HG02623 (cell line): ENCODE measurements around the gene ABCA3.
"Not testable (repeated sequence)": the region's sequence is repeated elsewhere in the genome, so short reads cannot be mapped to it uniquely, and the experiment has no call there.

Experiments
- ATAC-seq: cut with Tn5 transposase; IDR thresholded peaks from one replicate; pipeline ENCODE4 v1.9.1; 2021; ENCODE audit warnings: moderate library complexity; ENCODE audit not compliant: unreplicated experiment

The ABCA3 gene

GRCh38 chr16:2340564-2341455 is at the start of gene ABCA3:
ABCA3 (minus strand) TSS chr16:2340728; CDS start chr16:2326466, 14,262 bp downstream.
- peak; percentile 78 for ATAC-seq

- ATAC-seq = no peak
Measured at GRCh38 chr16:2388875-2389433, 48.4 kb upstream of the ABCA3 start.

- ATAC-seq = no peak
Measured at GRCh38 chr16:2388139-2388874, 47.8 kb upstream of the ABCA3 start.

- no peak for ATAC-seq
Measured at GRCh38 chr16:2386990-2387389, 46.5 kb upstream of the ABCA3 start.

- ATAC-seq = not testable (repeated sequence)
Measured at GRCh38 chr16:2385982-2386381, 45.5 kb upstream of the ABCA3 start.

GRCh38 chr16:2385190-2385836 is 44.8 kb upstream of the ABCA3 start:
- no peak for ATAC-seq

- ATAC-seq = no peak
Measured at GRCh38 chr16:2384426-2384825, 43.9 kb upstream of the ABCA3 start.

GRCh38 chr16:2383501-2383900 is 43.0 kb upstream of the ABCA3 start:
- no peak for ATAC-seq

GRCh38 chr16:2374644-2375043 is 34.1 kb upstream of the ABCA3 start:
- ATAC-seq = no peak

- no peak for ATAC-seq
Measured at GRCh38 chr16:2373176-2373575, 32.6 kb upstream of the ABCA3 start.

- ATAC-seq = no peak
Measured at GRCh38 chr16:2372684-2373083, 32.2 kb upstream of the ABCA3 start.

- no peak for ATAC-seq
Measured at GRCh38 chr16:2371421-2371820, 30.9 kb upstream of the ABCA3 start.

- ATAC-seq = no peak
Measured at GRCh38 chr16:2370721-2371120, 30.2 kb upstream of the ABCA3 start.

GRCh38 chr16:2366660-2367309 is 26.3 kb upstream of the ABCA3 start:
- ATAC-seq = no peak

- ATAC-seq = no peak
Measured at GRCh38 chr16:2365397-2366294, 25.1 kb upstream of the ABCA3 start.

- ATAC-seq = no peak
Measured at GRCh38 chr16:2364638-2365210, 24.2 kb upstream of the ABCA3 start.

GRCh38 chr16:2362218-2362617 is 21.7 kb upstream of the ABCA3 start:
- ATAC-seq = no peak

- ATAC-seq = no peak
Measured at GRCh38 chr16:2361129-2361528, 20.6 kb upstream of the ABCA3 start.

GRCh38 chr16:2359919-2360318 is 19.4 kb upstream of the ABCA3 start:
- ATAC-seq = no peak
